CD14-positive monocyte (primary cell): Measurements from ENCODE around the gene VSIG8. TPM values are rescaled to one million over a fixed set of nuclear protein-coding genes. Genes with fewer than 3 reads are reported as not detected.

ENCODE experiments used
- DNase-seq, 3 donors: peaks; one replicate each; pipeline ENCODE4 v3.0.0-alpha.2; 2011 to 2022
- H2AFZ ChIP-seq: 2 replicates; pipeline ENCODE4 v1.6.0; 2012; ENCODE audit warnings: mild to moderate bottlenecking, low read depth, low read length, inconsistent platforms; ENCODE audit not compliant: insufficient read depth, poor library complexity, severe bottlenecking
- H3K27ac ChIP-seq, 2 donors: 1 replicate in 1 of 2; 2 replicates in 1 of 2; pipeline ENCODE4 v1.5.1; 2012 to 2013; ENCODE audit warnings: low read length in 2 of 2, control low read depth in 1 of 2, inconsistent platforms in 1 of 2, low read depth in 1 of 2, mild to moderate bottlenecking in 1 of 2
- H3K27me3 ChIP-seq, 2 donors: one replicate each; pipeline versions ENCODE4 v1.6.0 to v1.6.1; 2011 to 2013; ENCODE audit warnings: low read length in 2 of 2; ENCODE audit not compliant: control insufficient read depth in 2 of 2, insufficient read depth in 2 of 2
- H3K36me3 ChIP-seq, 2 donors: replicated peaks in 1 of 2; 1 replicate in 1 of 2; 2 replicates in 1 of 2; pipeline versions ENCODE4 v1.5.1 to v1.6.1; 2012 to 2013; ENCODE audit warnings: low read length in 2 of 2, control low read depth in 1 of 2, inconsistent platforms in 1 of 2, mild to moderate bottlenecking in 1 of 2; ENCODE audit not compliant: insufficient read depth in 2 of 2, control insufficient read depth in 1 of 2
- H3K4me1 ChIP-seq, 2 donors: 1 replicate in 1 of 2; 2 replicates in 1 of 2; pipeline versions ENCODE4 v1.5.1 to v1.6.1; 2012 to 2013; ENCODE audit warnings: low read length in 2 of 2, control low read depth in 1 of 2, inconsistent platforms in 1 of 2, mild to moderate bottlenecking in 1 of 2, moderate library complexity in 1 of 2; ENCODE audit not compliant: insufficient read depth in 2 of 2, control insufficient read depth in 1 of 2
- H3K4me2 ChIP-seq: replicated peaks from 2 replicates; pipeline ENCODE3; 2012; ENCODE audit warnings: low read length, moderate library complexity, mild to moderate bottlenecking; ENCODE audit not compliant: poor library complexity, severe bottlenecking; ENCODE audit errors: extremely low read depth
- H3K4me3 ChIP-seq, 3 experiments: fragments of 200-600 bp in 1 of 3; sonication (generic) in 1 of 3; replicated peaks in 1 of 3; 1 replicate in 2 of 3; 2 replicates in 1 of 3; pipeline ENCODE4 v1.5.1; 2011 to 2013; ENCODE audit warnings: low read length in 3 of 3, mild to moderate bottlenecking in 3 of 3, control low read depth in 2 of 3, low read depth in 2 of 3, inconsistent platforms in 1 of 3, moderate library complexity in 1 of 3
- H3K79me2 ChIP-seq: 2 replicates; pipeline ENCODE4 v1.6.0; 2012; ENCODE audit warnings: mild to moderate bottlenecking, control low read depth, inconsistent platforms, low read length, moderate library complexity; ENCODE audit not compliant: insufficient read depth
- H3K9ac ChIP-seq: 2 replicates; pipeline ENCODE4 v1.6.0; 2017; ENCODE audit warnings: low read length, mild to moderate bottlenecking; ENCODE audit not compliant: insufficient read depth, poor library complexity, severe bottlenecking
- H3K9me3 ChIP-seq, 2 donors: replicated peaks in 1 of 2; 1 replicate in 1 of 2; 2 replicates in 1 of 2; pipeline versions ENCODE4 v1.5.1 to v1.6.1; 2012 to 2013; ENCODE audit warnings: low read length in 2 of 2, control low read depth in 1 of 2; ENCODE audit not compliant: control insufficient read depth in 1 of 2, insufficient read depth in 1 of 2
- H4K20me1 ChIP-seq: 2 replicates; pipeline ENCODE4 v1.6.0; 2012; ENCODE audit warnings: mild to moderate bottlenecking, low read length, control low read depth, moderate library complexity; ENCODE audit not compliant: insufficient read depth
- H3K27ac Mint-ChIP-seq, 7 donors: one replicate each; pipeline ENCODE4 v1.8.0; 2020; ENCODE audit warnings: mild to moderate bottlenecking in 7 of 7, mixed read lengths in 7 of 7, moderate library complexity in 6 of 7, inconsistent platforms in 2 of 7
- H3K27me3 Mint-ChIP-seq, 3 donors: one replicate each; pipeline ENCODE4 v1.8.0; 2021 to 2022; ENCODE audit warnings: low read depth in 3 of 3, mild to moderate bottlenecking in 3 of 3, mixed read lengths in 3 of 3, moderate library complexity in 3 of 3, inconsistent platforms in 1 of 3
- H3K36me3 Mint-ChIP-seq, 2 donors: one replicate each; pipeline ENCODE4 v1.8.0; 2020; ENCODE audit warnings: mixed read lengths in 2 of 2, inconsistent platforms in 1 of 2, mild to moderate bottlenecking in 1 of 2
- H3K4me1 Mint-ChIP-seq: one replicate; pipeline ENCODE4 v1.8.0; 2020; ENCODE audit warnings: mild to moderate bottlenecking, mixed read lengths
- H3K4me3 Mint-ChIP-seq, 2 donors: one replicate each; pipeline ENCODE4 v1.8.0; 2020; ENCODE audit warnings: mild to moderate bottlenecking in 2 of 2, mixed read lengths in 2 of 2, moderate library complexity in 1 of 2
- H3K9me3 Mint-ChIP-seq, 7 donors: one replicate each; pipeline ENCODE4 v1.8.0; 2020 to 2022; ENCODE audit warnings: mixed read lengths in 7 of 7, mild to moderate bottlenecking in 6 of 7, moderate library complexity in 6 of 7, inconsistent platforms in 2 of 7
- WGBS: methylation state at CpG from one replicate; pipeline ENCODE4 v1.1.5; 2013; ENCODE audit warnings: missing lambda C conversion rate; ENCODE audit not compliant: insufficient coverage; 5-methylcytosine and 5-hydroxymethylcytosine counted together
- intact Hi-C, 2 donors: fragments of 100-400 bp; cut with micrococcal nuclease; formaldehyde crosslinking; loops; one replicate each; pipeline versions ENCODE4 v1.15.0 to v1.15.1; 2023
- polyA plus RNA-seq, 3 donors: library from polyadenylated mRNA; depleted of rRNA in 1 of 3; unstranded in 2 of 3; stranded (reverse) in 1 of 3; fragments of 300-500 nt in 2 of 3; fragments of >200 nt in 1 of 3; fragmentation: Illumina TruSeq in 2 of 3; gene quantifications; 1 replicate in 2 of 3; 2 replicates in 1 of 3; pipeline ENCODE4 v1.2.3, GENCODE V29; 2012 to 2021
- TF ChIP-seq, protein P1 (sequence below): fragments of 200-600 bp; IDR thresholded peaks from one replicate; pipeline ENCODE4 v1.8.0; 2022; ENCODE audit warnings: antibody characterized with exemption, mild to moderate bottlenecking

The VSIG8 gene
- polyA plus RNA-seq, 3 donors: 0.04 TPM; not detected in 2

DNA sequence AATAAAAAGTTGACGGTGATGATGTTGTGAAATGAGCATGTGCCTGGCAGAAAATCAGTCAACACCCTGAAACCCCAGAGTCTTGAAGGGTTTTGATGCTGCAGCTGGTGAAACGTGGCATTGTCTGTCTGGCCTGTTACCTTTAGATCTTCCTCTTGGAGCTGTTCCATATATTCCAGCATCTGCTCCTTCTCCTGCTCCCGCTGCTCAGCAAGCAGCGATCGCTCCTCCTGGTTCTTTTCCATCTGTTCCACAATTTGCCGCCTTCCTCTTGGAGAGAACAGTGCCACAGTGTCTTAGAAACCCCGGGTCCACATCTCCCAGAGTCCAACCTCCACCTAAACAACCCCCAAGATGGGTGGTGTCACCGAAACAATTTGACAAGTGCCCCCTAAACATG lies 21.8 kb upstream of the VSIG8 start:
- H3K4me3 ChIP-seq: no peak overlapping the region
- Mint-ChIP-seq H3K27me3 (peaks cover 0 to 4% (median 3%) of the 10 kb centered on the region in 3 donors), H3K9me3 (peaks cover 0 to 2% (median 0%) of the 10 kb centered on the region in 7 donors), H3K27ac (no peak overlapping the region), H3K4me1 (peaks cover 27% of the 10 kb centered on the region), H3K4me3 (no peak overlapping the region), H3K36me3 (peaks cover 0 to 3% of the 10 kb centered on the region in 2 donors)
- H2AFZ ChIP-seq: no peak overlapping the region
- WGBS: 92% methylated on average over 7 of the region's 8 CpGs
- no peaks in the 10 kb centered on the region for H3K79me2 ChIP-seq
- H3K9ac ChIP-seq: no peak overlapping the region
- TF ChIP-seq, protein P1, sequence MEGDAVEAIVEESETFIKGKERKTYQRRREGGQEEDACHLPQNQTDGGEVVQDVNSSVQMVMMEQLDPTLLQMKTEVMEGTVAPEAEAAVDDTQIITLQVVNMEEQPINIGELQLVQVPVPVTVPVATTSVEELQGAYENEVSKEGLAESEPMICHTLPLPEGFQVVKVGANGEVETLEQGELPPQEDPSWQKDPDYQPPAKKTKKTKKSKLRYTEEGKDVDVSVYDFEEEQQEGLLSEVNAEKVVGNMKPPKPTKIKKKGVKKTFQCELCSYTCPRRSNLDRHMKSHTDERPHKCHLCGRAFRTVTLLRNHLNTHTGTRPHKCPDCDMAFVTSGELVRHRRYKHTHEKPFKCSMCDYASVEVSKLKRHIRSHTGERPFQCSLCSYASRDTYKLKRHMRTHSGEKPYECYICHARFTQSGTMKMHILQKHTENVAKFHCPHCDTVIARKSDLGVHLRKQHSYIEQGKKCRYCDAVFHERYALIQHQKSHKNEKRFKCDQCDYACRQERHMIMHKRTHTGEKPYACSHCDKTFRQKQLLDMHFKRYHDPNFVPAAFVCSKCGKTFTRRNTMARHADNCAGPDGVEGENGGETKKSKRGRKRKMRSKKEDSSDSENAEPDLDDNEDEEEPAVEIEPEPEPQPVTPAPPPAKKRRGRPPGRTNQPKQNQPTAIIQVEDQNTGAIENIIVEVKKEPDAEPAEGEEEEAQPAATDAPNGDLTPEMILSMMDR: no peak
- peaks cover 62 to 68% of the 10 kb centered on the region in 2 donors for H3K4me1 ChIP-seq
- no peaks in the 10 kb centered on the region for H4K20me1 ChIP-seq
- no peak overlapping the region for H3K27ac ChIP-seq
- H3K9me3 ChIP-seq: no peaks in the 10 kb centered on the region
- no peak overlapping the region for H3K4me2 ChIP-seq
- H3K27me3 ChIP-seq: no peaks in the 10 kb centered on the region
- intact Hi-C loops: no loop called here
- no peaks in the 10 kb centered on the region for H3K36me3 ChIP-seq
- no peak for DNase-seq

DNA sequence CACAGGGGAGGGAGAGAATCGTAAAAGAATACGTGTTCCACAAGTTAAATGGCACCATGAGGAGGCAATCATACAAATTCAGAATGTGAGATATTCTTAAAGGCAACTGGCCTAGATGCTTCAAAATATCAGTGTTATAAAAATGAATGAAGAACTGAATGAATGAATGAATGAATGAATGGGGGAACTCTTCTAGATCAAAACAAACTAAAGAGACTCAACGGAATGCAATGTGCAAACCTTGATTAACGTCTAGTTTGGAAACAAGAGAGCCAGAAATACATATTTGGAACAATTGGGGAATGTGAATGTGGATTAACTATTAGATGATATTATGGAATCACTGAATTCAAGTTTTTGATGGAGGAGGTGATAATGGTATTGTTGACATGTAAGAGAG lies 20.7 kb upstream of the VSIG8 start:
- Histone ChIP-seq H3K4me2 (no peak overlapping the region), H3K9me3 (no peaks in the 10 kb centered on the region), H3K27me3 (no peaks in the 10 kb centered on the region), H3K79me2 (no peaks in the 10 kb centered on the region), H3K9ac (no peak overlapping the region), H3K4me1 (peaks cover 58 to 63% of the 10 kb centered on the region in 2 donors), H3K27ac (no peak overlapping the region), H2AFZ (no peak overlapping the region), H3K4me3 (no peak overlapping the region), H3K36me3 (no peaks in the 10 kb centered on the region), H4K20me1 (no peaks in the 10 kb centered on the region)
- TF ChIP-seq, protein P1: no peak
- H3K27me3 Mint-ChIP-seq: peaks cover 0 to 4% (median 3%) of the 10 kb centered on the region in 3 donors
- no peak overlapping the region for H3K27ac Mint-ChIP-seq
- intact Hi-C loops: no loop called here
- peaks cover 0 to 1% of the 10 kb centered on the region in 2 donors for H3K36me3 Mint-ChIP-seq
- WGBS: no CpG with 5 or more reads among the region's 4 CpGs
- H3K4me1 Mint-ChIP-seq: peaks cover 16% of the 10 kb centered on the region
- H3K4me3 Mint-ChIP-seq: no peak overlapping the region
- H3K9me3 Mint-ChIP-seq: peaks cover 0 to 1% (median 0%) of the 10 kb centered on the region in 7 donors
- DNase-seq: no peak
